Stimulated activated naive CD4-positive, alpha-beta T cell (primary cell): Measurements from ENCODE around the gene CHID1.
A peak's percentile ranks its signal among the peaks of the same experiment; 100 is the strongest.

Experiments used
- DNase-seq, 6 experiments: peaks; one replicate each; lab custom pipeline; 2025; lab: John Stamatoyannopoulos, UW

CHID1 gene

GRCh38 chr11:910589-911030 is at the start of gene CHID1:
TSS of gene CHID1 (minus strand) at chr11:910810. CDS start at chr11:904816, 5,994 bp downstream.
- peak; percentile 50 to 77 (median 69) for DNase-seq

DNA sequence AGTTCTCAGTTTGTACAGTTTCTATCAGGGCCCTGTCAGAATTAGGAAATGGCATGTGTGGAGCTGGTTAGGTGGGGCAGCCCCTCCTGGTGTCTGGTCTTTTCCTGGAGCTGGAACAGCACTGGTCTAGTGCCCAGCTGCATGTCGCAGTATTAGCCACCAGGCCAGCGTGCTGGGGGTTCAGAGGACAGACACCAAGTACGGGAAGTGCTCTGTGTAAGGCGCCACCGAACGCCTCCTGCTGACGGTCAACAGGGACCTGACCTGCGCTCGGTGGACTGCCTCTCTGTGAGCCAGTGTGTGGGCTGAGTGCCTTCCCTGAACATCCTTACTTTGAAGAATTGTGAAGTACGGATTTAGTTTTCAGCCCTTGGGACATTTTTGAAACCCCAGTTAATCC is 49.0 kb upstream of the CHID1 start:
- DNase-seq = no peak

GRCh38 chr11:959027-959426 is 48.4 kb upstream of the CHID1 start:
- DNase-seq = no peak

DNA sequence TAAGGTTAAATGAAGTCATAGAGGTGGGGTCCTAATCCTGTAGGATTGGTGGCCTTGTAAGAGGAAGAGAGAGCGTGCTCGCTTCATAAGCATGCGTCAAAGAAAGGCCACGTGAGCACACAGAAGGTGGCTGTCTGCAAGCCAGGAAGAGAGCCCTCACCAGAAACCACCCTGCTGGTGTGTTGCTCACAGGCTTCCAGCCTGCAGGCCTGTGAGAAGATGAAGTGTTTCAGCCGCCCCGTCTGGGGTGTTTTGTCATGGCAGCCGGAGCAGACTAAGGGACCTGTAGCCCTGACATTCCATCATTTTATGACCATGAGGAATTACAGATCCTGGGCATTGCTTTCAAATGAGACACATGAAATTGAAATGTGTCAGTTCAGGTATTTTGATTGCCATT is 47.5 kb upstream of the CHID1 start:
- no peak for DNase-seq

DNA sequence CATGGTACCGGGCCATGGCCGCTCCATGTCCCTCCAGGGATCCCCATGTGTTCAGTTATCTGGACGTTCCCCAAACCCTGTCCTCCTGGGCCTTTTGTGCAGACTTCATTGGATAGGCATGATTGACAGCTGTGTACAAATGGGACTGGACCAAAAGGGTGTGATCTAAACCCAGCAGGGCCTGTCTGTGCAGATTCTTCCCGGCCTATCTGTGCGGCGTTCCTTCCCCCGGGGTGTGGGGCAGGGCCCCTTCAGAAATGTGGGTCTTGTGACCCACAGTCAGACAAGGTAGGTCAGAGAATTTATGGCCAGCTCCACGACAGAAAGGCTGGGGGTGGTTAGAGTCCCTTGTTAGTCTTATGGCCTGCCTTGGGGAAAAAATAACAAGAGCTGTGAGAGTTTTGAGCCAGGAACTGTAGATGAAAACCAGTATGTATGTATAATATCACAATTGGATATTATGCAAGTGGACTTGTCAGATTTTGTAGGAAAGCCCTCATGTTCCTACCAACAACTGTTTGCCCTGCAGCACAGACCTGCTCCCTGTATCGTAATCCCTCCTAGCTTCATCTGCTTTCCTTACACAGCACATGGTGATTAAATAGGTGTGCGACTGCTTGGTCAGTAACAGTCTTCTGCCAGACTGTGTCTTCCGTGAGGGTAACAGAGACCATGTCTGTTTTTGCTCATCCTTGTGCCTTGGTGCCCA is 46.8 kb upstream of the CHID1 start:
- DNase-seq = no peak

- DNase-seq = no peak
Observed at GRCh38 chr11:955154-956063, 44.8 kb upstream of the CHID1 start.

- DNase-seq = no peak
Observed at GRCh38 chr11:954392-955153, 44.0 kb upstream of the CHID1 start.

DNA sequence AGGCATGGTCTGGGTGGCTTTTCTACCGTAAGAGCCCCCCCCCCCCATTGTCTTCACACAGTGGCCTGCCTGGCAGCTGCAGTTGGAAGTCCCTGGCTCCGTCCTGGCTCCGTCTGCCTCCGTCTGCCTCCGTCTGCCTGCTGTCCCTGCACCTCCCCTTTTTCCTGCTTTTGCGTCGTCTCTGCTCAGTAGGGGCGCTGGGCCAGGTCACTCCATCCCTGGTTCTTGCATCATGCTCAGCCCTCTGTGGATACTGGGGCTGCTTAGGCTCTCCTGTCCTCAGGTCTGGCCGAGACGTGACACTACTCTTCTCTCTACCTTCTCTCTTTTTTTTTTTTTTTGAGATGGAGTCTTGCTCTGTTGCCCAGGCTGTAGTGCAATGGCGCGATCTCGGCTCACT is 42.9 kb upstream of the CHID1 start:
- no peak for DNase-seq

- no peak for DNase-seq
Observed at GRCh38 chr11:952406-953385, 42.1 kb upstream of the CHID1 start.

DNA sequence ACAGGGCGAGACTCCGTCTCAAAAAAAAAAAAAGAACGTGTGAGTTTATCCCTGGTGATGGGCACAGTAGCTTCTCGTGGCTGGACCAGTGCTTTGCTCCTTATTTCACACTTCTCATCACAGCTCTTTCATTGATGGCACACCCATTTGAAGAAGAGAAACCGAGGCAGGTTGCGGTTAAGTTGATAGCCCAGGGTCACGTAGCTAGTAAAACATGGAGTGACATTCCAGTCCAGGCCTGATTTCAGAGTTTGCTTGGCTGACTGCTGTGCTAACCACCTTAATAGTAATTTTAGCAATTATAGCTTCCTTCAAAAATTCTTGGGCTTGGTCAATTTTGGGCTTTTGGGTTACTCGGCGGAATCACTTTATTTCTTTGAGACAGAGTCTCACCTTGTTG is 40.9 kb upstream of the CHID1 start:
- DNase-seq = no peak

DNA sequence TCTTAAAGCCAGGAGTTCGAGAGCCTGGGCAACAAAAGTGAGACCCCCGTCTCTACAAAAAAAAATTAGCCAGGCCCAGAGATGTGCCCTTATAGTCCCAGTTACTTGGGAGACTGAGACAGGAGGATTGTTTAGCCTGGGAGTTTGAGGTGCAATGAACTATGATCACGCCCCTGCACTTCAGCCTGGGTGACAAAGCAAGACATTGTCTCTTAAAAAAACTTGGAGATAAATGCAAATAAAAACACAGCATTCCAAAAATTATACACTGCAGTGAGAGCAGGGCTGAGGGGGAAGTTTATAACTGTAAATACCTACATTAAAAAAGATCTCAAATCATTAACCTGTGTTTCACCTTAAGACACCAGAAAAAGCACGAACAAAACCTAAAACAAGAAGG is 37.1 kb upstream of the CHID1 start:
- no peak for DNase-seq

DNA sequence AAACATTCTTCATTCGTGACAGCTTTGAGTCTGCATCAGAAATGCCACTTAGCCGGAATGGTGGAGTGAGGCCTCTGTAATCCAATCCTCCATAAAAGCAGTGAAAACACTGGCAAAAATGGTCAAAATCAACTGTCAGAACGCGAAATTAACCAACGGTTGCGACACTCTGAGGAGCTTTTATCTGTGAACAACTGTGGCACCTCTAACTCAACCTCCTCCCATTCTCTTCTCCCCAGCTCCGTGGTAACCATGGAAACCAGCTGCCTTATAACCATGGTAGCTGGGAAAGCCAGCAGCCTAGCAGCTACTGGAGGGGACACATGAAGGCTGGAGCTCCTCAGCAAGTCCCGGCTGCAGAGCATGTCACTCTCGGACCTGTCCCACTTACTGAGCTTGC is 35.4 kb upstream of the CHID1 start:
- no peak for DNase-seq

- DNase-seq = no peak
Observed at GRCh38 chr11:944711-945470, 34.3 kb upstream of the CHID1 start.

DNA sequence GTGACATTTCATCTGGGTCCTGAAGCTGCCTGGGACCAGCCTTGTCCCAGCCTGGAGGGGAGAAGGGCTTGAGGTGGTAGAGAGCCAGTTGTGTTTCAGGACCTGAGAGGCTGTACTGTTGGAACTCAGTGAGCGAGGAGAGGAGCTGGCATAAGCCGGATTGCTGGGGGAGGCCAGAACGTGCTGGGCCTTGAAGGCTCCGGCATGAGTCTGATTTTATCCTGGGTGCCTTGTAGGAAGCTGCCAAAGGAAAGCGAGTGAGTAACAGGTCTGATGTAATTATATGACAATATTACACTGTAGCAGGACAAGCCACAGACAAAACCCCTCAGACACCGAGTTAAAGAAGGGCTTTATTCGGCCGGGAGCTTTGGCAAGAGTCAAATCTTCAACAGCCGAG is 32.2 kb upstream of the CHID1 start:
- no peak for DNase-seq

DNA sequence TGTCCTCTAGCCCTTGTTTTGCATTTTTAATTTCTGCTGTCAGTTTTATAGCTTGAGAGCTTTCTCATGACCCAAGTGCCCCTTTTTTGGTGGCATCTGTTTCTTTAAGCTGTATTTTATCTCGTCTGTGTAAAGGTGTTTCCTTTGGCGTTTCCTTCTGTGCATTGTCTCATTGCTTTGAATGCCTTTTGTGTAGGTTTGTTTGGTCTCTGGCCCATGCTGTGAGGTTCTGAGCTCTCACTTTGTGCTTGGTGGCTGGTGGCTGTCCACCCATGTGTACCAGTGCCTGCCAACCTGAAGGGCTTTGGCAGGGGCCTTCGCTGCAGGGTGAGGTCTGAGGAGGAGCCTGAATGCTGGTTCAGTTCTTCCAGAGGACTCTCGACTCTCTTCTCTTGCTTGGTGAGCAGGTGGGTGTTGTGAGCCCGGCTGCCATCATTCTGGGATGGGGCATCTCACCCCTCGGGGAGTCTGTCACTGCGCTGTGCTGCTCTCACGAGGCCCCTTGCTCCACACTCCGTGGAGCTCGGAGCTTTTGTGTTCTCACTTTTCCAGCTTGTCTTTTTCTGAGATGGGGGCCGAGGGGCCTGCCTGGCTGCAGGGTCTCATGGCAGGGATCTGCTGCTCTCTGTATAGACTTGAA is 30.0 kb upstream of the CHID1 start:
- no peak for DNase-seq

DNA sequence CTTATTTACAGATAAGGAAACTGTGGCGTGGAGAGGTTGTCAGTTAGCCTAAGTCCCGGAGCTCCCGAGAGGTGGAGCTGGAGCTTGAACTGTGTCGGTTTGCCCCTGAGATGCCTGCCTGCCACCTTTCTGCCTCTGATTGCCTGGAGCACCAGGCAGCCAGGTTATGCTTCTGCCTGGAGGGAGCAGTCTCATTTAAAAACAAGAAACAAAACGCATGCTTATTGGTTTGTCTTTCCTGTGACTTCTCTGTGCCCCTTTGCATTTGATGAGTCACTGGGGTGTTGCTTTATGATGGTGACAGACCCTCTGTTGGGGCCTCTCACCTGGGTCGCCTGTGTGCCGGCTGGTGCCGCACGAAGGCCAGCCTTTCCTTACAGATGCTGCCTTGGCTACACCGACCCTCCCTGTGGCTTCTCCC is 27.2 kb upstream of the CHID1 start:
- no peak for DNase-seq

- DNase-seq = no peak
Observed at GRCh38 chr11:936199-936598, 25.6 kb upstream of the CHID1 start.

DNA sequence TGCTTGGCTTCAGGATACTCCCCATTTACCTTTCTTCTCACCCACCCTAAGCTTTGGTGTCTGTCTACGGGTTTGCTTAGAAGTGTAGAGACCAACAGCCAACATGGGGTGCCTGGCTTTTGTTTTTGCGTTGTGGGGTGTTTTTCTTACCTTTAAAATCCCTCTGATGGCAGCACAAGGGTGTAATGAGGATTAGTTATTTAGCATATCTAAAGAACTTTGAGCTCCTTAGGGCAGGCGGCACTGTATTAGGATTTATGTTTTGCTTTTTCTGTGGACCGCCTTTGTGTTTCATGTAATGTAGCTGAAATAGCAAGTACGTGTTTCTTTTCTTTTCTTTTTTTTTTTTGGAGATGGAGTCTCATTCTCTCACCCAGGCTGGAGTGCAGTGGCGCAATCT is 23.9 kb upstream of the CHID1 start:
- DNase-seq = no peak

GRCh38 chr11:933936-934335 is 23.3 kb upstream of the CHID1 start:
- DNase-seq = no peak
